Measurements from ENCODE around the gene S1PR3. TPM values are rescaled to one million over a fixed set of nuclear protein-coding genes. Genes with fewer than 3 reads are reported as not detected.

S1PR3 gene
- polyA plus RNA-seq, 2 donors = 3.2 to 6.7 TPM

GRCh38 chr9:88951155-88951542, 40.1 kb upstream of the S1PR3 start:
- Histone ChIP-seq H3K27ac (ENCODE audit: low read depth in 2 of 2, low read length in 1 of 2) (peak overlapping the region; percentile 55 to 59), H3K4me3 (ENCODE audit: low read depth in 1 of 2, low read length in 2 of 2) (no peak overlapping the region), H3K9me3 (ENCODE audit: control insufficient read depth in 2 of 2, insufficient read depth in 1 of 2, low read depth in 1 of 2, low read length in 1 of 2) (peaks cover 0 to 2% of the 10 kb centered on the region in 2 donors), H3K27me3 (ENCODE audit: control insufficient read depth in 1 of 2, insufficient read depth in 2 of 2, low read length in 2 of 2) (no peaks in the 10 kb centered on the region), H3K4me1 (ENCODE audit: control insufficient read depth in 2 of 2, insufficient read depth in 2 of 2, low read length in 1 of 2) (peaks cover 9 to 19% of the 10 kb centered on the region in 2 donors), H3K36me3 (ENCODE audit: control insufficient read depth in 2 of 2, insufficient read depth in 2 of 2, low read length in 1 of 2) (no peaks in the 10 kb centered on the region)
- WGBS, 2 donors = 80 to 84% methylated on average over 1 of the region's 1 CpG

DNA sequence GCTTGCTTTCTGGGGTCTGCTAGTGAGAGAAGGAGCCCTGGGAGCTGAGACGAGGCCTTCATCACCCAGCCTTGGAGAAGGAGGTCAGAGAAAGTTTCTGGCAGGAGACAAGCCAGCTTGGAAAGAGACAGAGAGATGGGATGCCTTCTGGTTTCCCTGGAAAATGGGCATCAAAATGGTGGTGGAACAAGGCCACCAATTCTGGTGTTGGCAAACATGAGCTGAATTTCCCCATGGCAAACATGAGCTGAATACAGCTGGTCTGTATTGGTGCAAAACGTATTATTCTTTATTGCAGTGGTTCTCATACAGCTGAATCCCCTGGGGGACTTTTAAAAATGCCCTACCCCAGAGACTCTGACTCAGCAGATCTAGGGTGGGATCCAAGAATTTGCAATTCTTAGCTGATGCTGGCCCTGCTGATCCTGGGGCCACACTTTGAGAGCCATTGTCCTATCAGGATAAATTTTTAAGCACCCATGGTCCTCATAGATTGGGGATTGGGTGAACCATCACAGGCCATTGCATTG, 39.1 kb upstream of the S1PR3 start:
- peaks cover 9 to 19% of the 10 kb centered on the region in 2 donors for H3K4me1 ChIP-seq (ENCODE audit: control insufficient read depth in 2 of 2, insufficient read depth in 2 of 2, low read length in 1 of 2)

GRCh38 chr9:88952976-88953375, 38.3 kb upstream of the S1PR3 start:
- 85 to 91% methylated on average over 4 of the region's 4 CpGs for WGBS, 2 donors
- Histone ChIP-seq H3K27me3 (ENCODE audit: control insufficient read depth in 1 of 2, insufficient read depth in 2 of 2, low read length in 2 of 2) (no peaks in the 10 kb centered on the region), H3K27ac (ENCODE audit: low read depth in 2 of 2, low read length in 1 of 2) (no peak overlapping the region), H3K4me3 (ENCODE audit: low read depth in 1 of 2, low read length in 2 of 2) (no peak overlapping the region), H3K4me1 (ENCODE audit: control insufficient read depth in 2 of 2, insufficient read depth in 2 of 2, low read length in 1 of 2) (peaks cover 9 to 19% of the 10 kb centered on the region in 2 donors), H3K36me3 (ENCODE audit: control insufficient read depth in 2 of 2, insufficient read depth in 2 of 2, low read length in 1 of 2) (no peaks in the 10 kb centered on the region), H3K9me3 (ENCODE audit: control insufficient read depth in 2 of 2, insufficient read depth in 1 of 2, low read depth in 1 of 2, low read length in 1 of 2) (peaks cover 0 to 2% of the 10 kb centered on the region in 2 donors)

More for the DNA sequence above, 39.1 kb upstream of the S1PR3 start:
- no peak overlapping the region for H3K4me3 ChIP-seq (ENCODE audit: low read depth in 1 of 2, low read length in 2 of 2)
- peaks cover 0 to 2% of the 10 kb centered on the region in 2 donors for H3K9me3 ChIP-seq (ENCODE audit: control insufficient read depth in 2 of 2, insufficient read depth in 1 of 2, low read depth in 1 of 2, low read length in 1 of 2)
- no peaks in the 10 kb centered on the region for H3K27me3 ChIP-seq (ENCODE audit: control insufficient read depth in 1 of 2, insufficient read depth in 2 of 2, low read length in 2 of 2)
- H3K27ac ChIP-seq (ENCODE audit: low read depth in 2 of 2, low read length in 1 of 2) = no peak overlapping the region
- 80 to 83% methylated on average over 2 of the region's 2 CpGs for WGBS, 2 donors
- H3K36me3 ChIP-seq (ENCODE audit: control insufficient read depth in 2 of 2, insufficient read depth in 2 of 2, low read length in 1 of 2) = no peaks in the 10 kb centered on the region

- WGBS, 2 donors = 57 to 62% methylated on average over 6 of the region's 6 CpGs
- no peak overlapping the region for H3K27ac ChIP-seq (ENCODE audit: low read depth in 2 of 2, low read length in 1 of 2)
- H3K4me3 ChIP-seq (ENCODE audit: low read depth in 1 of 2, low read length in 2 of 2) = no peak overlapping the region
Measured at GRCh38 chr9:88953381-88954029, 37.8 kb upstream of the S1PR3 start.

GRCh38 chr9:88954066-88954465, 37.2 kb upstream of the S1PR3 start:
- H3K4me3 ChIP-seq (ENCODE audit: low read depth in 1 of 2, low read length in 2 of 2) = no peak overlapping the region
- H3K4me1 ChIP-seq (ENCODE audit: control insufficient read depth in 2 of 2, insufficient read depth in 2 of 2, low read length in 1 of 2) = peaks cover 9 to 15% of the 10 kb centered on the region in 2 donors
- H3K27me3 ChIP-seq (ENCODE audit: control insufficient read depth in 1 of 2, insufficient read depth in 2 of 2, low read length in 2 of 2) = no peaks in the 10 kb centered on the region
- 65 to 69% methylated on average over 2 of the region's 2 CpGs for WGBS, 2 donors
- H3K36me3 ChIP-seq (ENCODE audit: control insufficient read depth in 2 of 2, insufficient read depth in 2 of 2, low read length in 1 of 2) = no peaks in the 10 kb centered on the region
- no peak overlapping the region for H3K27ac ChIP-seq (ENCODE audit: low read depth in 2 of 2, low read length in 1 of 2)
- H3K9me3 ChIP-seq (ENCODE audit: control insufficient read depth in 2 of 2, insufficient read depth in 1 of 2, low read depth in 1 of 2, low read length in 1 of 2) = no peaks in the 10 kb centered on the region

More at GRCh38 chr9:88953381-88954029, 37.8 kb upstream of the S1PR3 start:
- Histone ChIP-seq H3K4me1 (ENCODE audit: control insufficient read depth in 2 of 2, insufficient read depth in 2 of 2, low read length in 1 of 2) (peaks cover 9 to 15% of the 10 kb centered on the region in 2 donors), H3K9me3 (ENCODE audit: control insufficient read depth in 2 of 2, insufficient read depth in 1 of 2, low read depth in 1 of 2, low read length in 1 of 2) (no peaks in the 10 kb centered on the region), H3K27me3 (ENCODE audit: control insufficient read depth in 1 of 2, insufficient read depth in 2 of 2, low read length in 2 of 2) (no peaks in the 10 kb centered on the region), H3K36me3 (ENCODE audit: control insufficient read depth in 2 of 2, insufficient read depth in 2 of 2, low read length in 1 of 2) (no peaks in the 10 kb centered on the region)

DNA sequence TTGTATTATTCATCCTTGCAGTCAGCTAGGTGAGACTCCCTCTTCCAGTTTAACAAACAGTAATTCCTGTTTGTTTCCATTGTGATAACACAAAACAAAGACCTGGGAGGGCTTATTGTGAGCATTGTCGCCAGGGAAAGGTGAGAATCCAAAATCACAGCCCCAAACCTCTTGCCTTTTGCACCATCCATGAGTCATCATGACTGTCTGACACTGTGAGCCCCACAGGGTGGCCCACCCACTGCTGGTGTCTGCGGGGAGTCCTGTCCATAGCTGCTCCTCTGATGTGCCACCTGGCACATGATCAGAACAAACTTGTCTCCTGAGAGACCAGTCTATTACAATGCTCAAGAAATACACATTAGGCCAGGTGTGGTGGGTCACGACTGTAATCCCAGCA, 33.7 kb upstream of the S1PR3 start:
- no peak overlapping the region for H3K4me3 ChIP-seq (ENCODE audit: low read depth in 1 of 2, low read length in 2 of 2)
- H3K9me3 ChIP-seq (ENCODE audit: control insufficient read depth in 2 of 2, insufficient read depth in 1 of 2, low read depth in 1 of 2, low read length in 1 of 2) = no peaks in the 10 kb centered on the region
- WGBS, 2 donors = 64 to 71% methylated on average over 3 of the region's 3 CpGs
- no peaks in the 10 kb centered on the region for H3K36me3 ChIP-seq (ENCODE audit: control insufficient read depth in 2 of 2, insufficient read depth in 2 of 2, low read length in 1 of 2)
- H3K27ac ChIP-seq (ENCODE audit: low read depth in 2 of 2, low read length in 1 of 2) = no peak overlapping the region
- H3K4me1 ChIP-seq (ENCODE audit: control insufficient read depth in 2 of 2, insufficient read depth in 2 of 2, low read length in 1 of 2) = peaks cover 3 to 5% of the 10 kb centered on the region in 2 donors
- no peaks in the 10 kb centered on the region for H3K27me3 ChIP-seq (ENCODE audit: control insufficient read depth in 1 of 2, insufficient read depth in 2 of 2, low read length in 2 of 2)

DNA sequence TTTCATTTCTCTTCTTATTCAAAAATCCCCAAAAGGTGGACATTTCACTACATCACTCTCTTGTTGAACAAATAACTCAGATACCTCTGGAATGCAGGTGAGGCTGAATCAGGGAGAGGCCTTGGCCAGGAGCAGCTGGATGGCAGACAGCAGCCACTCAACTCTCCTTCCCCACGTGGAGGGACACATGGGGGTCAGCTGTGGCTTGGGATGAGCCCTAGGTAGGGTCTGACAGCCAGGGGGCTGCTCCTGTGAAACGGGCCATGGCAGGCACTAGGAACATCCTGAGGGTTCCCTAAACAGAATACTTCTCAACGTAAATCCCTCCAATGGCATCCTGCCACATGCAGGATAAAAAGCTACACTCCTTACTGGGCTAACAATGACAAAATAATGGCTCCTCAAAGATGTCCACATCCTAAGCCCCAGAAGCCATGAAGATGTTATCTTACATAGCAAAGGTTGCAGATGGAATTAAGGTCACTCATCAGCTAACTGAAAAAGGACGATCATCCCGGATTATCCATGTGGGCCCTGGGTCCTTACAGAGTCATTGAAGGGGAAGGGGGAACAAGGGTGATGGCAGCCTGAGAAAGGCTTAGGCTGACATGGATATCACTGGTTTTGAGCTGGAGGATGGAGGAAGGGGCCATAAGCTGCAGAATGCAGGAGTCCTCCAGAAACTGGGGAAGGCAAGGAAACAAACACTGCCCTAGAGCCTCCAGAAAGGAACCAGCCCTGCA, 31.4 kb upstream of the S1PR3 start:
- WGBS, 2 donors = 72 to 77% methylated on average over 5 of the region's 5 CpGs
- Histone ChIP-seq H3K4me1 (ENCODE audit: control insufficient read depth in 2 of 2, insufficient read depth in 2 of 2, low read length in 1 of 2) (no peaks in the 10 kb centered on the region), H3K27me3 (ENCODE audit: control insufficient read depth in 1 of 2, insufficient read depth in 2 of 2, low read length in 2 of 2) (no peaks in the 10 kb centered on the region), H3K9me3 (ENCODE audit: control insufficient read depth in 2 of 2, insufficient read depth in 1 of 2, low read depth in 1 of 2, low read length in 1 of 2) (no peaks in the 10 kb centered on the region), H3K27ac (ENCODE audit: low read depth in 2 of 2, low read length in 1 of 2) (no peak overlapping the region), H3K36me3 (ENCODE audit: control insufficient read depth in 2 of 2, insufficient read depth in 2 of 2, low read length in 1 of 2) (no peaks in the 10 kb centered on the region), H3K4me3 (ENCODE audit: low read depth in 1 of 2, low read length in 2 of 2) (no peak overlapping the region)

DNA sequence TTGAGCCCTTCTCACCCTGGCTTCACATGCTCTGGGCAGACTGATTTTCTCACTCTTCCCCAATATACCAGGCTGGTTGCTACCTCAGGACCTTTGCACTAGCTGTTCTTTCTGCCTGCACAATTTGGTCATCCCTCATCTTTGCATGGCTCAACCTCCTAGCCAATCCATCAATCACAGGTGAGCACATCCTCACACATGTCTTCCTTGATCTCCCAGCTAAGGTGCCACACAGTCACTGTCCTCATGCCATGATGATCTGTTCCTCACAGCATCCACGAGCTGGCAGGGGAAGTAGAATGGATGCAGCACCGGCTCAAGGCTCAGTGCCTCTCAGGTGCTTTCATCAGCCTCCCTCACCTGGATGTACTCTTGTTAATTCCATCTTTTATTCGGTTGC, 30.6 kb upstream of the S1PR3 start:
- H3K27ac ChIP-seq (ENCODE audit: low read depth in 2 of 2, low read length in 1 of 2) = no peak overlapping the region
- no peaks in the 10 kb centered on the region for H3K27me3 ChIP-seq (ENCODE audit: control insufficient read depth in 1 of 2, insufficient read depth in 2 of 2, low read length in 2 of 2)
- H3K9me3 ChIP-seq (ENCODE audit: control insufficient read depth in 2 of 2, insufficient read depth in 1 of 2, low read depth in 1 of 2, low read length in 1 of 2) = no peaks in the 10 kb centered on the region
- H3K4me1 ChIP-seq (ENCODE audit: control insufficient read depth in 2 of 2, insufficient read depth in 2 of 2, low read length in 1 of 2) = no peaks in the 10 kb centered on the region
- no peaks in the 10 kb centered on the region for H3K36me3 ChIP-seq (ENCODE audit: control insufficient read depth in 2 of 2, insufficient read depth in 2 of 2, low read length in 1 of 2)
- no peak overlapping the region for H3K4me3 ChIP-seq (ENCODE audit: low read depth in 1 of 2, low read length in 2 of 2)
- 75 to 76% methylated on average over 3 of the region's 3 CpGs for WGBS, 2 donors

DNA sequence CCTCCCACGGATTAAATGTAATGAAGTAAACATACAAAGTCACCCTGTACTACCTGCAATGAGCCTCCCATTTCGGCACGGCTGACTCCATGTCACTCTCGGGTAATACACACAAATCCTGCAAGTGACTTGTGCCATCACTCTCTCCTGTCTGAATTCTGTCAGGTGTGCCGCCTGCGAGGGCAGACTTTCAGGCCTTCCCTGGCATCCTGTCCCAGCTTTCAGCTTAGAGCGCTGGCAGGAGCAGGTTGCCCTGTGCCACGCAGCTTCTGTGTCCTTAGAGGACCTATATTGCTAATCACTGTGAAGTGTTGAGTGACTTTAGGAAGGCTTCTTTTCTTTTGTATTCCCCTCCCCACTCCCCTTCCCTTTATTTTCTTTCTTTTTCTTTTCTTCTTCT, 25.8 kb upstream of the S1PR3 start:
- H3K4me1 ChIP-seq (ENCODE audit: control insufficient read depth in 2 of 2, insufficient read depth in 2 of 2, low read length in 1 of 2) = no peaks in the 10 kb centered on the region
- no peaks in the 10 kb centered on the region for H3K36me3 ChIP-seq (ENCODE audit: control insufficient read depth in 2 of 2, insufficient read depth in 2 of 2, low read length in 1 of 2)
- H3K9me3 ChIP-seq (ENCODE audit: control insufficient read depth in 2 of 2, insufficient read depth in 1 of 2, low read depth in 1 of 2, low read length in 1 of 2) = no peaks in the 10 kb centered on the region
- no peaks in the 10 kb centered on the region for H3K27me3 ChIP-seq (ENCODE audit: control insufficient read depth in 1 of 2, insufficient read depth in 2 of 2, low read length in 2 of 2)
- H3K27ac ChIP-seq (ENCODE audit: low read depth in 2 of 2, low read length in 1 of 2) = no peak overlapping the region
- WGBS, 2 donors = 81 to 88% methylated on average over 8 of the region's 8 CpGs
- H3K4me3 ChIP-seq (ENCODE audit: low read depth in 1 of 2, low read length in 2 of 2) = no peak overlapping the region
